Measurements from ENCODE around the gene RCN2.

RCN2 gene

GRCh38 chr15:76973906-76974305 is 42.4 kb downstream of the RCN2 start:
- no peak for DNase-seq (ENCODE audit: low read depth in 2 of 2)

GRCh38 chr15:76974456-76975036 is 43.0 kb downstream of the RCN2 start:
- no peak for DNase-seq (ENCODE audit: low read depth in 2 of 2)

GRCh38 chr15:76976141-76976540 is 44.6 kb downstream of the RCN2 start:
- DNase-seq (ENCODE audit: low read depth in 2 of 2) = no peak

- DNase-seq (ENCODE audit: low read depth in 2 of 2) = no peak
These were observed 45.2 kb downstream of the RCN2 start for GRCh38 chr15:76976572-76977270.

GRCh38 chr15:76978522-76979330 is 47.2 kb downstream of the RCN2 start:
- DNase-seq (ENCODE audit: low read depth in 2 of 2) = no peak

GRCh38 chr15:76979331-76979925 is 47.9 kb downstream of the RCN2 start:
- DNase-seq (ENCODE audit: low read depth in 2 of 2) = no peak

- DNase-seq (ENCODE audit: low read depth in 2 of 2) = no peak
These were observed 48.5 kb downstream of the RCN2 start for GRCh38 chr15:76979996-76980520.

- no peak for DNase-seq (ENCODE audit: low read depth in 2 of 2)
These were observed 50.8 kb downstream of the RCN2 start for GRCh38 chr15:76982356-76982755.

- no peak for DNase-seq (ENCODE audit: low read depth in 2 of 2)
These were observed 51.2 kb downstream of the RCN2 start for GRCh38 chr15:76982756-76983155.

GRCh38 chr15:76983590-76984375 is 52.2 kb downstream of the RCN2 start:
- DNase-seq (ENCODE audit: low read depth in 2 of 2) = no peak

- no peak for DNase-seq (ENCODE audit: low read depth in 2 of 2)
These were observed 55.2 kb downstream of the RCN2 start for GRCh38 chr15:76986743-76987142.

GRCh38 chr15:76987276-76987675 is 55.7 kb downstream of the RCN2 start:
- no peak for DNase-seq (ENCODE audit: low read depth in 2 of 2)

- no peak for DNase-seq (ENCODE audit: low read depth in 2 of 2)
These were observed 56.6 kb downstream of the RCN2 start for GRCh38 chr15:76987896-76988860.

- DNase-seq (ENCODE audit: low read depth in 2 of 2) = no peak
These were observed 57.6 kb downstream of the RCN2 start for GRCh38 chr15:76988867-76989780.

GRCh38 chr15:76991048-76991447 is 59.5 kb downstream of the RCN2 start:
- DNase-seq (ENCODE audit: low read depth in 2 of 2) = no peak

- no peak for DNase-seq (ENCODE audit: low read depth in 2 of 2)
These were observed 60.4 kb downstream of the RCN2 start for GRCh38 chr15:76991741-76992645.

- no peak for DNase-seq (ENCODE audit: low read depth in 2 of 2)
These were observed 61.7 kb downstream of the RCN2 start for GRCh38 chr15:76993114-76993725.

GRCh38 chr15:76994001-76994400 is 62.5 kb downstream of the RCN2 start:
- no peak for DNase-seq (ENCODE audit: low read depth in 2 of 2)

Measured in stimulated activated CD8-positive, alpha-beta memory T cell treated with anti-CD3 and anti-CD28 coated beads, Interleukin-7, amount 100 ng/mL, for 1 hour (primary cell).